COLO668 (cell line): ENCODE data around the gene NENF.
A peak's percentile ranks its signal among the peaks of the same experiment; 100 is the strongest.
"Not testable (repeated sequence)": the region's sequence is repeated elsewhere in the genome, so short reads cannot be mapped to it uniquely, and the experiment has no call there.

Source experiments
- DNase-seq: peaks from one replicate; lab custom pipeline; 2025; ENCODE audit not compliant: unreplicated experiment; lab: John Stamatoyannopoulos, UW

NENF gene

DNA sequence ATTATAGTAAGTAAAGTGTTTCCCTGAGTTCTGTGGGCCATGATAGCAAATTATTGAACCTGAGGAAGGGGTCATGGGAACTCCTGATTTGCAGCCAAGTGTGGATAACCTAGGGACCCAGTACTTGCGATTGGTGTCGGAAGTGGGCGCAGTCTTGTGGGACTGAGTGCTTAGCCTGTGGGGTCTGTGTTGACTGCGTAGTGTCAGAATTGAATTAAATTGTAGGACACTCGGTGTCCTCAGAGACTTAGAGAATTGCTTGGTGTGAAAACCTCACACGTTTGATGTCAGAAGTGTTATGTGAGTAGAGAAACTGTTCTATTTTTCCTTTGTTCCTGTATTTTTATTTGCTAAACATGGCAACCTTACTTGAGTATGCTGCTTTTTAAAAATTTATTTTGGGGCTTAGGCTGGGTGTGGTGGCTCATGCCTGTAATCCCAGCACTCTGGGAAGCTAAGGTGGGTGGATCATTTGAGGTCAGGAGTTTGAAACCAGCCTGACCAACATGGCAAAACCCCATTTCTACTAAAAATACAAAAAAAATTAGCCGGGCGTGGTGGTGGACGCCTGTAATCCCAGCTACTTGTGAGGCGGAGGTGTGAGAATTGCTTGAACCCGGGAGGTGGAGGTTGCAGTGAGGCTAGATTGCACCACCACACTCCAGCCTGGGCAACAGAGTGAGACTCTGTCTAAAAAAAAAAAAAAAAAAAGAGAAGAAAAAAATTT lies 48.2 kb downstream of the NENF start:
- not testable (repeated sequence) for DNase-seq

DNA sequence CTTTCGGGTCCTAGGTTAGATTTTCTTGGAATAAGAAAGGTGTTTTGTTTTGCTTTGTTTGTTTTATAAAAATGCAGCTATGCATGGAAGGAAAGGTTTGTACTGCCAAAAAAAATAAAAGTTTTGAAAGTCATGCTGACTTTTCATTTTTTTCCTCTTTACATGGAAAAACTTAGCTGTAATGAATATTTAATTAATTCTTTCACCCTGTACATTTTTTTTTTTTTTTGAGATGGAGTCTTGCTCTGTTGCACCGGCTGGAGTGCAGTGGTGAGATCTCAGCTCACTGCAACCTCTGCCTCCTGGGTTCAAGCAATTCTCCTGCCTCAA lies 48.7 kb downstream of the NENF start:
- DNase-seq = no peak

DNA sequence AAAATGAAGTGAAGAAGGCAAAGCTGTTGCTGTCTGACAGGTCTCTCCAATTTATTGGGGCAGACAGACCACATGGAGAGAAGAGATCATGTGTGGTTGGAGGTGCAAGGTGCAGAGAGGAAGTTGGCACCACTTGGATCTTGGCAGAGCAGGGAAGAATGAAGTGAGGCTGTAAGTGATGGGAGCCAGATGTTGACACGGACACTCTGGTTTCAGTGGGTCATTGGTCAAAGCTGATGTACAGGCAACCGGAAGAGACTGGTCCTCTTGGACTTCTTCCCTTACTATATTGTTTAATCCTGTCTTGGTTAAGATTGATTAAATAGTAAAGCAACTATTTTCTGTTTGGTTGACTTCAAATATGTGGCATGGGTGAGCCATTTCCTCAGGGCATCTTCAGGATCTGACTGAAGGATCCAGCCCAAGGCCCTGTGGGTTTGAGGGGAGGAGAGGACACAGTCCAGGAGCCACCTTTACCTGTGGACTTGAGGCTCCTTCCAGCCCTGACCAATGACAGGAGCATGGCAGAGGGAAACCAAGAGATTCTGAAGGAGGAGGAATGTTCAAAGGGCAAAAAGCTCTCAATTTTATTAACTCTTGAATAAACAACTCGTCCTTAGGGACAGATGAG lies 49.4 kb downstream of the NENF start:
- no peak for DNase-seq

DNA sequence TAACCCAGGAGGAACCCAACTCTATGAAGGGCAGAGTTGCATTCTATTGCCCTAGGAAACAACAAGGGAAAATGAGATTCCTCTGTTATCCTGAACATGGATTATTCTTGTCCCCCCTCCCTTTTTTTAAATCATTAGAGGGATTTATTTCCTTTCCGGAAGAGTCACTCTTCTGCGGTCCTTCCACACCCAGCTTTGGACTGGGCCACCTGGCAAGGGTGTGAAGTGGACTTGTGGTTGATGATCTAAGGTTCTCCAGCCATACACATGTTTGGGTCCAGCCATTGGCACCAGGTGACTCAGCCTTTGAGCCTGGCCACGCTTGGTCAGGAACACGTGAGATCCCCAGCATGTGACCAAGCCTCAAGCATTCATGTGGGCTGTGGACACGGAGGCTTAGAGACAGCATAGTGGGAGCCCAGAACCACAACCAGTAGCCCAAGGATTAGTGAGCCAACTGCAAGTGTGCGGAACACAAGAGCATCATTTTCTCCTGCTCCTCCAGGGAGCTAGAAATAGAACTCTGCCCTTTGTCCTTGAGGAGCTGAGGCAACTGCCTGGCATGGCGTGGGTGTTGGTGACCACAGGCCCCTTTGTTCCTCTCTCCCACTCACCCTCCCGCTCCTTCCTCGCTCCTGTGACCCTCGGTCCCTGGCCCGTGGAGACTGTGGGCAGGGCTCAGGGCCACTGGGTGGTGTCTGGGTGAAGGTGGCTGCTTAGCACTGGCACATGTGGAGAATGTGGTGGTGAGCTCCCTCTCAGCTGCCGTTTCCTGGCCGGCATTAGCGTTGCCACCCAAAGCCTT lies 50.1 kb downstream of the NENF start:
- DNase-seq = peak; percentile 23

DNA sequence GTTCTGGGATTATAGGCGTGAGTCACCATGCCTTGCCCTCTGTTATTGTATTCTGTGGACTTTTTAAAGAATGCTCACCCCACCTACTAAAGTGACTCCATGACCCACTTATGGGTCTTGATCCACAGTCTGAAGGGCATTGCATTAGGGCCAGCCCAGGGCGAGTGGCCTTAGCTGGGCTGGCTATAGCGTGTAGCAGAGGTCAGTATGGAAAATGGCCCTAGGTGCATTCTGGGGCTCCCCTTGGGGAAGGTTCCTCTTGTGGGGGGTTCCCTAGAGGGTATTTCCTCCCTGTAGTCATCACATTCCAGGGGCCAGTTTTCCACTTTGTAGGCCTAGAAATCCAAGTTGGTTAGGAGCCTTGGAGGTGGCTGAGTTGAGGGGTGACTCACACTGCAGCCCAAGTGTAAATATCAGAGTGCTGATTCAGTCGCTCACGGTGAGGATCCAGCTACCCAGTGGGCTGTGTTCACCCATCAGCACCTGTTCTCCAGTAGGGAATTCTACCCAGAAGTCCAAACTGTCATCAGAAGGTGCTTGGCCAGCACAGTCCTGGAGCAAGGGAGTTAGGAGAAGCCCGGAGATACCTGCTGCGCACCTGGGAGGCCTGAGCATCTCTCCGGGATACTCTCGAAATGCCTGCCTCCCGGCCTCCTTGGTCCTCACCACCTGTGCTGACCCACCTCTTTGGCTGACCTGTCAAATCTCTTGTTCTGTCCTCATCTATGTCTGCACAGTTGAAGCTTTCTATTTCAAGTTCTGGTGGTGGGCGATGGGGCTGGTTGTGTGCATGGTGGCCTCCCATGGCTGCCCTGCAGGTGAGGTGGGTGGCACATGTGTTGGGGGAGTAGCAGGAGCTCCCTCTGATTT lies 52.2 kb downstream of the NENF start:
- DNase-seq = peak; percentile 54

DNA sequence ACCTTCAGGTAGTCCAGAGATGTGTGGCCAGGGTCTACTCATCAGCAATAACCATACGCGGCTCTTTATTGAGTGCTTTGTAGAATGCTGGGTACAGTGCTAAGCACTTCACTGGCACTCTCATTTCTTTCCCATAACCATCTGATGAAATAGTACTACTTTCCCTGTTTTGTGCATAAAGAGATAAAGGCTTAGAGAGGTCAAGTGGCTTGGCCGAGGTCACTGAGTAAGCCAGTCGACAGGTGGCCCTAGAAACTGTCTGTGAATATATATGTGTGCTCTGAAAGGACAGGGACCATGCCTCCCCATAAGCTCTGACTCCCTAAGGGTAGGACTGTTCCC lies 52.8 kb downstream of the NENF start:
- no peak for DNase-seq

DNA sequence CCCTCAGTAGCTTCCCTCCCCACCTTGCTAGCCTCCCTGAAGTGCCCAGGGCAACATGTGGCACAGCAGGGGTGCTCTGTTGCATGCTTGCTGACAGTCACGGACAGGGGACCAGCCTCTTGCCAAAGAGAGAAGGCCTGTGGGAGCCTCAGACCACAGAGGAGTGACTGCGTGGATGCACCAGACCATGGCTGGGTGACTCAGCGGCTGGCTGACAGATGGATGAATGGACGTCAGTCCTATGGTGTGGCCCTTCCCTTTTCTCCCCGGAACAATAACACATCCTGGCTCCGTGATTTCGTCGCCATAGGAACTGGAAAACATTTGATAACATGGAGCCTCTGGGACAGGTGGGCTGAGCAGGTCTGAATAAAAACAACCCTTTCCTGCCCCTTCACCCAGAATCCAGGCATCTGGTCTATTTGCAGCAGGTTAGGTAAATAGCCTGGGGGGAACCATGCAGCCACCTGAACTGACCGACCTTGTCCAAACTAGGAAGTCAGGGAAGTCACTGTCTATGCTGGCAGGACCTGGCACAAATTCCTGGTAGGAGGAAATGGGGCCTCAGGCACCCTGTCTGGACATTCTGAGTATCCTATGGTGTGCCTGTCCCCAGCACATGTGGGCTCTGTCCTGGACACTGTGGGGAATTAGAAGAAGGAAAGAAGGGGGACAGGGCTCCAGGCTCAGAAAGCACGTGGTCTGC lies 53.3 kb downstream of the NENF start:
- peak; percentile 98 for DNase-seq

DNA sequence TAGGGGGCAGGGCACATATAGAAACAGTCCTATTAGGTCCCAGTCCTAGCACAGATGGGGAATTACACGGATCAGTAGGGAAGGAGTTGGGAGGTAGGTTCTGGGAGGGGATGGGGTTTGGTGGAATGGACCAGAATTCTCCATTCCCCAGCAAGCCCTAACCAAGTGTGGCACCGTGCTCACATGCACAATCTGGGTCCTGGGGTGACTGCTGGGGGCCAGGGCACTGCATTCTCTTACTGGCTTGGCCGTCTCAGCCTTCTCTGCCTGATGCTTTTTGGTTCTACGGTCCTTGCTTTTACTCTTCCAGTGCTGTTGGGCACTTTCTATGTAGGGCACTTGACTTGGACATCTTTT lies 53.9 kb downstream of the NENF start:
- no peak for DNase-seq

DNA sequence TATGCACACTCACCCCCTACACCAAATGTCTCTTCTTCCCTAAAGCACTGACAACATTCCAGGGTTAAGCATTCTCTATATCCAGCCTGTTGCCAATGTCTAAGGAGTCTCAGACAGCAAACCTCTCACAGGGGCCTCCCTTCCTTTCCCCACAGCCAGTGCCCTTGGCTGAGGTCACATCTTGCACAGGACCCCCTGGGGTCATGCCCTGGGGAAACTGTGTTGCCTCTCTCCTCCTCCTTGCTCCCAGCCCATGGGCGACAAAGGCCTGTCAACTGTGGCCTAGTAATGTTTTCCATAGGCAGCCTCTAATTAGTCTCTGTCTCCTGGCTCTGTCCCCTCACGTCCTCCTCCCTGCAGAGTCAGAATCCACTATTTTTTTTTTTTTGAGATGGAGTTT lies 54.6 kb downstream of the NENF start:
- DNase-seq = no peak

DNA sequence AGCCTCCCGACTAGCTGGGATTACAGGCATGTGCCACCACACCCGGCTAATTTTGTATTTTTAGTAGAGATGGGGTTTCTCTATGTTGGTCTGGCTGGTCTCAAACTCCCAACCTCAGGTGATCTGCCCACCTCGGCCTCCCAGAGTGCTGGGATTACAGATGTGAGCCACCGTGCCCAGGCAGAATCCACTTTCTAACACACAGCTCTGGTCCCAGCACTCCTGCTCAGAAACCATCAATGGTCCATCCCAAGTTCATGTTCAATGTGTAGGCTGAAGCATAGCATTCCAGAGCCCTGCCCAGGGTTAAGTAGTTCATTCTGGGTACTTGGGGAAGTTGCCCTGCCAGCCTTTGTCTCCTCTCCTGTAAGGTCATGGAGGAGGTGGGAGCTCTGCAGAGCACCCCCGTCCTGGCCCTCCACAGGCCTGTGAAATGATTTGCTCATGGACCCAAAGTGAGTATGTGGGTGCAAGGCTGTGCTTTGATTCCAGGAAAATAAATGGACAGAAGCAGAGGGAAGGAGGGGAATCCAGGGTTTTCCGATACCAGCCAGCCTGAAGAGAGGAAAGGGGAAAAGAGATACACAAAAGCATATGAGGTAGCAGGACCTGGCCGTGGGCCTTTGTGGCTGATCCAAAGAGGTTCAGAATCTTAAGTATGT lies 55.2 kb downstream of the NENF start:
- DNase-seq = no peak

DNA sequence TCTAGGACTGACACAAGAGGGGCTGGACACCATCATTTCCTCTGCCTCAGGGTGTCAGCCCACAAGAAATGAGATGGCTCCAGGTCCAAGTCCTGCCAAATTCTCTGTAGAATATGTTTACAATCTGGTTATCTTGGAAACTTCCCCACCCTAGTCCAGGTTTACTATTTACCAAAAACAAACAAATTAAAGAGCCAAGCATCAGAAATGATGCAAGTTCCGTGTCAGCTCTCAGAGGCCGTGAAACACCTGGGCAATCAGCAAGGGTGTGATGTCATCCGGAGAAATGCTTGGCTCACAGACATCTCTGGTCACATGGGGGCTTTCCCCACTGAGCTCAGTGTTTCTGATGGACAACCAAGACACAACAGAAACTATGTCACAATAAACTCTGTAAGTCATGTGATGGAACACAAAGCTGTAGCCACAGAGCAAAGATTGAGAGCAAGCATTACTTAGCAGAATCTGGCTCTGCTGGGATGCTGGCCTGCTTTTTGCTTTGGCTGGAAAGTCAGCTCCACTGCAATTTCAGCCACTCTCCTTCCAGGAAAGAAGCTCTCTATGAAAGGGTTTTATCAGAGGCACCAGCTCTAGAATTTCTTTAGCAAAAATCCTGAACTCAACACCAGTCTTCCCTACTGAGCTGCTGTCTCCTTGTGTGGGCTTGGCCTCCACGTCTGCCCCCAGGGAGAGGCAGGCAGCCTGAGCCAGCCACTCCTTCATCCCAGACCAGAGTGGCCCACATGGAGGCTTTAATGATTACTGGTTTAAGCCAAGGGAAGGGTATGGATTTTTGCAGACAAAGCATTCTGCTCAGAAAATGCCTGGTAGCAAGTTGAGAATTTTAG lies 55.9 kb downstream of the NENF start:
- peak; percentile 79 for DNase-seq

DNA sequence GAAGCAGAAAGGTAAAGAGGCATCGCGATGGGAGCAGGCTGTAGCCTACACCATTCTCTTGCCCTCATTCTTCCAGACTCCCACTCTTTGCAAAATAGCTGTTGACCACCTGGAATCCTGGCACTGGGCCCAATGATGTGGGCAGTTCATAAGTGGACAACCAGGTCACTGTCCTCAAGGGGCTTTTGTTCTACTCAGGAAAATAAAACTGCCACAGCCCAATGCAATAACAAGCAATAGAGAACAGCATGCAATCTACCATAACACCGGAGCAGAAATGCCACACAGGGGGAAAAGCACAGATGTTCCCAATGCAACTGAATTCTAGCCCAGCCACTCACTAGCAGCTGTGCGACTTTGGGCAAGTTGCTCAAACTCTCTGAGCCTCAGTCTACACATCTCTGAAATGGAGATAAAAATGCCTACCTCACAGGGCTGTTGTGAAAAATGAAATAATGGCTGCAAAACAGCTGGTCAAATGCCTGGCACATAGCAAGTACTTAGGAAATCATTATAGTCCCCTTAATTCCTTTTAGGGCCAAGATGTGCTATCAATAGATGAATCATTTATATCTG lies 56.7 kb downstream of the NENF start:
- DNase-seq = no peak

DNA sequence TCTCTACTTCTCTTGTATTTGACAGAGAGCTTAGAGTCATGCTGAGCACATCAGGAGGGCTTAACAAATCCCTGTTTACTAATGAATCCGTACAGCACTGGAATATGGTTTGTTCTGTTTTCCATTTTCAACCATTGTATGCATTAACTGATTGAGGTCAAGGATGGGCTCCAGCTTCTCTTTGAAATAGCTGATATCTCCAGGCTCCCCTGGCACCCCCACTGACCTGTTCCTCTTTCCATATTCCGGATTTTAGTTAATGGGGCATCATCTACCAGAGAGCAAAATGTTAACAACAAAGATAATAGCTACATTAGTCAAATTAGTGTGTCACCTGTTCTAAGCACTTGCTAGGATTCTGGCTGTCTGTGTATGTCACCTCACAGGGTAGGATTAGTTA lies 57.6 kb downstream of the NENF start:
- no peak for DNase-seq

DNA sequence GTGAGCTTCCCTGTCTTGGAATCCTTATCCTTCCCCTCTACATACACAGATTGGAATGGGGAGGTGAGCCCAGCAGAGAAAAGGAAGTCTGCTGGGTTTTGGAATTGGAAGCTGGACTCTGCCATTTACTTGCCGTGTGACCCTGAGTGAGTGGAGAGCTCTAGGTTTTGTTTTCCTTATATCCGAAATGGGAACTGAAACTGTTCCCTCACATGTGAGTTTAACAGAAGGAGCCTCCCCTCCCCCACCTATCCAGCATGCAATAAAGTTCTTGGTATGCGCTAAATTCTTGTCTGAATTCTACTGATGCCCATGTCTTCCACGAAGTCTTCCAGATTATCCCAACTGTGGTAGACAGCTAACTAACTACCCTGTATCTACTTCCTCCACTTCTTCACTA lies 58.7 kb downstream of the NENF start:
- DNase-seq = no peak
